Measurements from ENCODE around the gene RAB27A.

DNA sequence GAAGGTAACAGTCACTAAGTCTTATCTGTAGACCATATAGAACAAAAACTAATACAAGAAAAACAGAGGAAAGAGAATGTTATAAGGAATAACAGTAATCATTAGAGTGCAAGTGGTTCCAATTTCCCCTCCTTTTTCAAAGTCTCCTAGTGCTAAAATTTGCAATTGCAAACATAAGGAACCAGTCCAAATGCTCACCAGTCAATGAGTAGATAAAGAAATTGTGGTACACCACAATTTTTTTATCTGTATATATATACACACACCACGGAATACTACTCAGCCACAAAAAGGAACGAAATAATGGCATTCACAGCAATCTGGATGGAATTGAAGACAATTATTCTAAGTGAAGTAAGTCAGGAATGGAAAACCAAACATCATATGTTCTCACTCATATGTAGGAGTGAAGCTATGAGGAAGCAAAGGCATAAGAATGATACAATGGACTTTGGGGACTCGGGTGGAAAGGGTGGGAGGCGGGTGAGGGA, 54.0 kb downstream of the RAB27A start:
- TF ChIP-seq CTCF (IDR thresholded peaks at IDR 0.05; ENCODE audit: insufficient read depth, low read depth, low read length) (no peak), EZH2 (IDR thresholded peaks at IDR 0.05; ENCODE audit: insufficient read depth, low read length) (no peak)

Data from astrocyte (in vitro differentiated cells and primary cell).